NCI-H748 treated with DMSO at 0.1 percent for 48 hours (cell line): Measurements from ENCODE around the gene SUFU.

Experiments
- DNase-seq: peaks from one replicate; lab custom pipeline; 2025; lab: John Stamatoyannopoulos, UW

SUFU gene

GRCh38 chr10:102619281-102619981 is 115.7 kb downstream of the SUFU start:
- DNase-seq = no peak

DNA sequence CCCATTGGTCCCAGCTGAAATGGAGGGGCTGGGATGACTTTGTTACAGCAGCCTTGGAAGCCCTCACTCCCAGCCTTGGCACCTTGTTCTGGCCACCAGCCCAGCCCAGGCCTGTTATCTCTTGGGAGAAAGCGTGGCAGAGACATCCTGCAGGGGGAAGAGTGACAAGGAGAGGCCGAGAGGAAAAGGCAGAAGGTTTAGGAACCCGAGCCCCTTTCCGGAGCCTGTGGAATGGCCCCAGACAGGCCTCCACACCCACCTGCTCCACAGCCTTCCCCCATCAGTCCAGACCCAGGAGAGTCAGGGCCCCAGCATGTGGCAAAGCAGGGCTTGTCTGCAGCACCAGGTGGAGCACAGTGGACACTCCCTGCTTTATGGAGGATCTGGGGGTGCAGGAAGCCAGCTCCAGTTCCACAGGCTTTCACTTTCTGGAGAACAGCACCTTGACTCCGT is 116.4 kb downstream of the SUFU start:
- DNase-seq = no peak

GRCh38 chr10:102620591-102621442 is 117.0 kb downstream of the SUFU start:
- no peak for DNase-seq

- no peak for DNase-seq
Observed at GRCh38 chr10:102621443-102622325, 117.9 kb downstream of the SUFU start.

- no peak for DNase-seq
Observed at GRCh38 chr10:102624094-102624493, 120.3 kb downstream of the SUFU start.

DNA sequence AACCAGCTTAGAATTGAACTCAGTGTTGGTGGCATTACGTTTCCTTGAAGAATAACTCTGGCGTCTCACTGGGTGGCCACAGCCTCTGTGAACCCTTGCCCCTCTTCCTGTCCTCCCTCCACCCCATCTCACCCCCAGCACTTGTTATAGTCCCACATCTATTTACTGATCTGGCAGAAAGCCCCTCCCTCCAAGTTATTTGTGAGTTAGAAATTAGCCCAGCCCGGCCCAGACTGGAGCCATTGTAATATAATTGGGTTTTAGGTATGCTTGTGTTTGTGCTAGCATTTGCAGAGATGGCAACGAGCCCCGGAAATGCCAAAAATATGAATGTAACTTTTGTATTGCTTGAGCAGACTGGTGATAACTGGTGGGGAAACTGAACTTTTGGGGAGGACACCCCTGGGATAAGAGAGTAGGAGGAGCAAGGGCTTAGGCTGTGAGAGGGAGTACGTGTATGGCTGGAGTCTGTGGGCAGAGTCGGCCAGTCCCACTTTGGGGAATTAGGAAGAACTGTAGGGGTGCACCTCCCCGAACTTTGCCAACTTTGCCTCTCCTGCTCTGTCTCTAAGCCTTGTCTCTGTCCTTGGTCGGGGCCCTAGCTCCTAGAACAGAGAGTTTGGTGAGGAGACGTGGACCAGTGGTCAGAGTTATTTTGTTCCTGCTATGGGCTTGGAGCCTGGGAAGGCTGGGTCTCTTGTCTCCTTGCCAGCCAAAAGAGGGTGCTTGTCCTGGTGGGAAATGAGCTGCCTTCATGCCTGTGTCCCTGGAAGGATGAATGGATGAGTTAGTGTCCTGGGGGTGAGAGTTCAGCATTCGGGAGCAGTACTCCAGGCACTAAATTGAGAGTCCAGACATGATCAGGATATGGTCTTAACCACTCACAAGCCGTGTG is 121.2 kb downstream of the SUFU start:
- DNase-seq = no peak

DNA sequence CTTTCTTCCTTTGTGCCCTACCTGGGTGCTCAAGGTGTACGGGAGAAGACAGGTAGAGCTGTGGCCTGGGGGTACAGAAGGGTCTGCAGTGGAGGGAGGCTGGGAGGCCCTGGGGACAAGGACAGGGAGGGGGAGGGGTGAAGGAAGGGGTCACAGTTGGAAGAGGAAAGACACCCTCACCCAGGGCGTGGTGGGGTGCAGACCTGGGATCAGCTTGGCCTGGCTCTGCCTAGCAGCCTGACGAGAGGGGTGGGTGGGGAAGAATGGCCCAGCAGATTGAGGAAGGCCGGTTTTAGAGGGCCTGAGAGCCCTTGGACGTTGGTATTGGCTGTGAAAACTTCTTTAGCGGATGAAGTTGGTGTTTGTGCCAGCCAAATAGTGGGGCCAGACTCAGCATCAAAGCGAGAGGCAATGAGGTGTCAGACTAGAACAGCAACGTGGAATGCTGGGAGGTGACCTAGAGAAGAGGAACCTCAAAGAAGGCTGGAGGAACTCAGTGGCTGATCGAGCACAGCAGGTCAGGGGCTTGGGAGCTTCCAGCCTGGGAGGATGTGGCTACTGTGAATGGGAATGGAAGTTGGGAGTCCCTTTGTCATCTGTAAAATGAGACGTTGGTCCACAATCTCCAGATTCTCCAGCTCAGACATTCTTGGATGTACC is 122.4 kb downstream of the SUFU start:
- DNase-seq = no peak

DNA sequence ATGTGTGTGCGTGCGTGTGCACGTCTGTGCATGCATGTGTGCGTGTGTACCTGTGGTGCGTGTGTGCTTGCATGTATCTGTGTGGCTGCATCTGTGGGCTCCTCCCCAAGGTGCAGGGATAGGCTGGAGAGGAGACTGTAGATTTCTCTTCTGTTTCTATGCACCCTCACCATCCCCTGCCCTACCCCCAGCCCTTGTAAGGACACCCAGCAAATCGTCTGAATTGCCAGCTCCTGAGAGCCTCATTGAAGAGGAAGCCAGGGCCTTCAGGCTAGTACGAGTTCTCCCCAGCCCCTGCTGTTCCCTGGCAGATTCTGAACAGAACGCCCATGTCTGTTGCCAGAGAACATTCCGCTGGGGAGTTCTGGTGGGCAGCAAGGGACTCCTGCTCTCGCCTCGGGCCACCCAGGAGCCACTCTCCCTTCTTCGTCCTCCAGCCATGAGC is 123.5 kb downstream of the SUFU start:
- DNase-seq = no peak

DNA sequence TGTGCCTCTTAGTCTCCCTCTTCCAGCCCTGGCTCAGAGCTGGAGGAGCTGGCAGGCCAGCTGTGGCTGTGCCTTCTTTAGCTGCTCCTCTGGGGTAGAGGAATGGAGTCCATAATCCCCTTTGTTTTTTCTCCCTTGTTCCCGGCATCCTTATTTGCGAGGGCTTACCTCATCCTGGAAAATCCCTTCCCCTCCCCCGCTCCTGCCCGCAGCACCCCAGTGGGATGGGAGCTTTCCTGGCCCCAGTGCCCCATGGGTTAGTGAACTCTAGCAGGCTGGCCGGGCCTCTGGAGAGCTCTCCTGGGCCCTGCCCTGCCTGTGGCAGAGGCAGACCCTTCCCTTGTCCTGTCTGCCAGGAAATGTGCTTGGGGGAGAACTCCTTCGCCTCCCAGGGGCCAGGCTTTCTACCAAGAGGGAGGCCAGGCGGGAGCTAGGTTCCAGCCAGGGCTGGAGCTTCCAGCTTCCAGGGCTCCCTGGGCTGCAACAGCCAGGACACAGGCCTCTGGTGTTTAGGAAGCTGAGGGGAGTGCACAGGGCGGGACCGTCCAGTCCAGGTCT is 124.0 kb downstream of the SUFU start:
- no peak for DNase-seq

GRCh38 chr10:102628451-102628911 is 124.7 kb downstream of the SUFU start:
- DNase-seq = no peak

DNA sequence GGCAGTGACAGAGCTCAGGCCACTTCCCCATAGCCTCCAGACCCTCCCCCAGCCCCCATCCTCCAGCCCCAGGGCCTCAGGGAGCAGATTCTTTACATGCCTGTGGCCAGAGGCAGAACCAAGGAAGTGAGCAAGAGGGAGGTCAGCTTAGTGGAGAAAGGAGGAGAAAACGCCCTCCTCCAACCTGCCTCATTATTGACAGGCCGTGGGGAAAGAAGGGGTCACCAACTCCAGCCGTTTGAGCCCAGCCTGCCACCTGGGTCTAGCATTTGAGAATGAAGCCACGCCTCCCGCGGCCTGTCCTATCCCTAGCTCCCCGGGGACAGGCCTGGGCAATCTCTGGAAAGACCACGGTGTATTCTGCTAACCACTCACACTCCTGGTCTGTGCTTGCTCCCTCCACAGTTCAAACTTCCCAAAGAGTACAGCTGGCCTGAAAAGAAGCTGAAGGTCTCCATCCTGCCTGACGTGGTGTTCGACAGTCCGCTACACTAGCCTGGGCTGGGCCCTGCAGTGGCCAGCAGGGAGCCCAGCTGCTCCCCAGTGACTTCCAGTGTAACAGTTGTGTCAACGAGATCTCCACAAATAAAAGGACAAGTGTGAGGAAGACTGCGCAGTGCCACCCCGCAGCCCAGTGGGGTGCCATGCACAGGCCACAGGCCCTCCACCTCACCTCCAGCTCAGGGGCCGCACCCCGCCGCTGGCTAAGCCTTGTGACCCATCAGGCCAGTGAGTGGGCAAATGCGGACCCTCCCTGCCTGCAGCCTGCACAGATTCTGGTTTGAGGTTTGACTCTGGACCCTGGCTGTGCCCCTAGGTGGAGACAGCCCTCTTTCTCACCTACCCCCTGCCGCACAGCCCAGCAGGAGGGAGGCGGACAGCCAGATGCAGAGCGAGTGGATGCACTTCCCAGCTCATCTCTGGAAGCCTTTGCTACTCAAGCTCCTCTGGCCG is 126.2 kb downstream of the SUFU start:
- DNase-seq = no peak

- no peak for DNase-seq
Observed at GRCh38 chr10:102630663-102631062, 126.9 kb downstream of the SUFU start.

- DNase-seq = no peak
Observed at GRCh38 chr10:102631525-102632393, 128.0 kb downstream of the SUFU start.

GRCh38 chr10:102632394-102633111 is 128.8 kb downstream of the SUFU start:
- DNase-seq = no peak

- no peak for DNase-seq
Observed at GRCh38 chr10:102633287-102633686, 129.5 kb downstream of the SUFU start.

DNA sequence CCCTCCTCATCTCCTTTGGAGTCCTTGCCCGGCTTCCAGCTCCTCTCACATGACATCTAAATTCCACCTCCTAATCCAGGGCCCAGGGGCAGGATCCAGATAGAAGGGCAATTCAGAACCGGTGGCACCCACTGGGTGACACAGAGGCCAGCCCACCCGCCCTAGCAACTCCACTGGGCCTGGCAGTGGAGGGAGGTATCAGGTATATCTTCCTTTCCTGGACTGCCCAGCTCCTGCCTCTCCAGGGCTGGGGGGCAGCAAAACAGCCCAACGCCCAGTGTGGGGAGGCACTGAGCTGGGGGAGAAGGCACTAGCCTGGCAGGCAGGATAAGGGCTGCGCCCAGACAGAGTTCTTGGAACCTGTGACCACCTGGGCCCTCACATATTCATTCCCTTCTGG is 130.1 kb downstream of the SUFU start:
- no peak for DNase-seq

GRCh38 chr10:102634686-102635085 is 130.9 kb downstream of the SUFU start:
- no peak for DNase-seq
